Breast epithelium (tissue), 4 donors: Measurements from ENCODE around the gene PHACTR1. TPM values are rescaled to one million over a fixed set of nuclear protein-coding genes. Genes with fewer than 3 reads are reported as not detected.
"Not testable (repeated sequence)": the region's sequence is repeated elsewhere in the genome, so short reads cannot be mapped to it uniquely, and the experiment has no call there.

ENCODE experiments used
- DNase-seq, 2 donors: peaks; one replicate each; pipeline ENCODE4 v3.0.0-alpha.2; 2019; ENCODE audit warnings: low spot score in 2 of 2
- H3K27ac ChIP-seq, 2 donors: fragments of 200-600 bp; sonication (generic) in 1 of 2; one replicate each; pipeline ENCODE4 v1.5.1; 2016 to 2019; ENCODE audit warnings: mild to moderate bottlenecking in 1 of 2
- H3K27me3 ChIP-seq, 2 donors: fragments of 200-600 bp; sonication (generic) in 1 of 2; one replicate each; pipeline versions ENCODE4 v1.5.1 to v1.6.0; 2017 to 2019; ENCODE audit warnings: control low read depth in 1 of 2, mild to moderate bottlenecking in 1 of 2
- H3K36me3 ChIP-seq: fragments of 200-600 bp; one replicate; pipeline ENCODE4 v1.5.1; 2019
- H3K4me1 ChIP-seq, 2 donors: fragments of 200-600 bp; sonication (generic); one replicate each; pipeline ENCODE4 v1.5.1; 2016 to 2019; ENCODE audit warnings: control low read depth in 1 of 2
- H3K4me3 ChIP-seq, 3 donors: fragments of 200-600 bp; sonication (generic); 1 replicate in 2 of 3; 2 replicates in 1 of 3; pipeline ENCODE4 v1.5.1; 2016 to 2019; ENCODE audit warnings: mild to moderate bottlenecking in 3 of 3, moderate library complexity in 2 of 3
- H3K9me3 ChIP-seq, 2 donors: fragments of 200-600 bp; sonication (generic) in 1 of 2; one replicate each; pipeline ENCODE4 v1.5.1; 2016 to 2019; ENCODE audit warnings: control low read depth in 1 of 2
- CTCF ChIP-seq, 3 donors: fragments of 450-650 bp; IDR thresholded peaks; one replicate each; pipeline ENCODE4 v1.5.1; 2016 to 2017; ENCODE audit warnings: antibody characterized with exemption in 3 of 3, mild to moderate bottlenecking in 3 of 3, moderate library complexity in 3 of 3
- POLR2A ChIP-seq: fragments of 450-650 bp; IDR thresholded peaks from one replicate; pipeline ENCODE4 v1.6.1; 2016; ENCODE audit warnings: antibody characterized with exemption, mild to moderate bottlenecking, moderate library complexity
- POLR2AphosphoS5 ChIP-seq, 3 donors: sonication (generic); formaldehyde crosslinking; IDR thresholded peaks; one replicate each; pipeline ENCODE4 v1.6.1; 2017; ENCODE audit warnings: antibody characterized with exemption in 3 of 3
- intact Hi-C: fragments of 100-400 bp; cut with DNase I; formaldehyde crosslinking; loops from one replicate; pipeline ENCODE4 v1.15.1; 2023; ENCODE audit warnings: low total_unique reads
- total RNA-seq, 3 donors: library from RNA; depleted of rRNA; stranded (reverse); fragments of >200 nt; gene quantifications; one replicate each; pipeline ENCODE4 v1.1.0, GENCODE V29; 2016

Gene PHACTR1
- total RNA-seq, 3 donors from 2014 or later: 4.1 to 5.6 (median 4.6) TPM

GRCh38 chr6:12720310-12720709, 3.7 kb downstream of the PHACTR1 start:
- Histone ChIP-seq H3K4me3 (no peak overlapping the region), H3K36me3 (no peaks in the 10 kb centered on the region), H3K27ac (no peak overlapping the region), H3K27me3 (peaks cover 0 to 28% of the 10 kb centered on the region in 2 donors), H3K9me3 (no peaks in the 10 kb centered on the region), H3K4me1 (no peaks in the 10 kb centered on the region)
- DNase-seq: no peak
- TF ChIP-seq CTCF (IDR thresholded peaks at IDR 0.05) (no peak), POLR2AphosphoS5 (IDR thresholded peaks at IDR 0.05) (no peak), POLR2A (no peak)
- intact Hi-C loops: no loop called here

- no peak for DNase-seq
- intact Hi-C loops: no loop called here
- TF ChIP-seq POLR2AphosphoS5 (IDR thresholded peaks at IDR 0.05) (no peak), CTCF (IDR thresholded peaks at IDR 0.05) (no peak)
Observed at GRCh38 chr6:12725263-12725662, 8.7 kb downstream of the PHACTR1 start.

DNA sequence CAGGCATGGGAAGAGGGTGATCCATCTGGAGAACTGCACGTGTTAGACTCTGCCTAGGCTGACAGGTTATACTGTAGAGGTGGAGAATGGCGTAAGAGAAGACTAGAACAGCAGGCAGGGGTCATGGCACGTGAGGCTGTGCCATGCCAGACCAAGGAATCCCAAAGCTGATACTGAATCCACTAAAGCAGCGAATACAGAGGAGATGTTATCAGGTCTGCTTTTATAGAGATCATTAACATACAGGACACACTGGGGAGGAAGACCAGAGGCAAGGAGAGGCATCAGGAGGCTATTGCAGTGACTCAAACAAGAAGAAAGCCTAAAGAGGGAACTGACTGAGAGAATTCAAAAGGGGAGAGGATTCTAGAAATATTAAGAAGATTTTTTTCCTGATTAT, 12.9 kb downstream of the PHACTR1 start:
- TF ChIP-seq CTCF (IDR thresholded peaks at IDR 0.05) (no peak), POLR2AphosphoS5 (IDR thresholded peaks at IDR 0.05) (no peak), POLR2A (no peak)
- peaks cover 0 to 6% of the 10 kb centered on the region in 2 donors for H3K27me3 ChIP-seq
- H3K36me3 ChIP-seq: no peaks in the 10 kb centered on the region
- H3K4me3 ChIP-seq: no peak overlapping the region
- no peak for DNase-seq
- no peaks in the 10 kb centered on the region for H3K9me3 ChIP-seq
- no peak overlapping the region for H3K27ac ChIP-seq
- intact Hi-C loops: no loop called here
- H3K4me1 ChIP-seq: no peaks in the 10 kb centered on the region

More at GRCh38 chr6:12725263-12725662, 8.7 kb downstream of the PHACTR1 start:
- Histone ChIP-seq H3K9me3 (no peaks in the 10 kb centered on the region), H3K36me3 (no peaks in the 10 kb centered on the region), H3K27me3 (peaks cover 0 to 6% of the 10 kb centered on the region in 2 donors), H3K4me1 (no peaks in the 10 kb centered on the region), H3K4me3 (no peak overlapping the region), H3K27ac (no peak overlapping the region)

DNA sequence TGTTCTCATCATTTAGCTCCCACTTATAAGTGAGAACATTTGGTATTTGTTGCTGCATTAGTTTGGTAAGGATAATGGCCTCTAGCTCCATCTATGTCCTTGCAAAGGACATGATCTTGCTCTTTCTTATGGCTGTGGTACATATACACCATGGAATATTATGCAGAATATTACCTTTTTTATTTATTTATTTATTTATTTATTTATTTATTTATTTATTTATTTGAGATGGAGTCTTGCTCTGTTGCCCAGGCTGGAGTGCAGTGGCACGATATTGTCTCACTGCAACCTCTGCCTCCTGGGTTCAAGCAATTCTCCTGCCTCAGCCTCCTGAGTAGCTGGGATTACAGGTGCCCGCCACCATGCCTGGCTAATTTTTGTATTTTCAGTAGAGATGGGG, 14.2 kb downstream of the PHACTR1 start:
- DNase-seq, H3K27ac ChIP-seq, intact Hi-C loops, H3K27me3 ChIP-seq, H3K9me3 ChIP-seq, H3K4me3 ChIP-seq, H3K36me3 ChIP-seq, H3K4me1 ChIP-seq: not testable (repeated sequence)

- no peak overlapping the region for H3K27ac ChIP-seq
- H3K9me3 ChIP-seq: no peaks in the 10 kb centered on the region
- H3K27me3 ChIP-seq: peaks cover 0 to 3% of the 10 kb centered on the region in 2 donors
- no peaks in the 10 kb centered on the region for H3K4me1 ChIP-seq
- intact Hi-C loops: no loop called here
- no peak for TF ChIP-seq CTCF (IDR thresholded peaks at IDR 0.05)
- H3K4me3 ChIP-seq: no peak overlapping the region
- no peaks in the 10 kb centered on the region for H3K36me3 ChIP-seq
- no peak for DNase-seq
Observed at GRCh38 chr6:12733876-12734275, 17.3 kb downstream of the PHACTR1 start.

GRCh38 chr6:12735786-12736185, 19.2 kb downstream of the PHACTR1 start:
- TF ChIP-seq POLR2A: no peak
- no peak for TF ChIP-seq POLR2AphosphoS5 (IDR thresholded peaks at IDR 0.05)
- no peak for TF ChIP-seq CTCF (IDR thresholded peaks at IDR 0.05)
- Histone ChIP-seq H3K36me3 (no peaks in the 10 kb centered on the region), H3K4me1 (no peaks in the 10 kb centered on the region), H3K4me3 (no peak overlapping the region), H3K27ac (no peak overlapping the region), H3K9me3 (no peaks in the 10 kb centered on the region), H3K27me3 (no peaks in the 10 kb centered on the region)
- intact Hi-C loops: no loop called here
- no peak for DNase-seq
